Lower leg skin (tissue), 4 donors: ENCODE data around the gene DIP2C. TPM values are rescaled to one million over a fixed set of nuclear protein-coding genes. Genes with fewer than 3 reads are reported as not detected.
A peak's percentile ranks its signal among the peaks of the same experiment; 100 is the strongest.

ENCODE experiments used
- DNase-seq, 2 donors: peaks; one replicate each; pipeline ENCODE4 v3.0.0-alpha.2; 2019; ENCODE audit warnings: low spot score in 2 of 2
- H3K4me3 ChIP-seq: fragments of 200-600 bp; sonication (generic); 2 replicates; pipeline ENCODE4 v1.5.1; 2017; ENCODE audit warnings: mild to moderate bottlenecking, low read depth; ENCODE audit not compliant: poor library complexity, severe bottlenecking
- POLR2A ChIP-seq, 2 donors: fragments of 450-650 bp; IDR thresholded peaks; one replicate each; pipeline ENCODE4 v1.6.1; 2016 to 2017; ENCODE audit warnings: antibody characterized with exemption in 2 of 2, mild to moderate bottlenecking in 1 of 2, moderate library complexity in 1 of 2
- WGBS, 2 donors: methylation state at CpG; one replicate each; pipeline ENCODE4 v1.1.5; 2018; 5-methylcytosine and 5-hydroxymethylcytosine counted together
- intact Hi-C: fragments of 100-400 bp; cut with DNase I; formaldehyde crosslinking; loops from one replicate; pipeline ENCODE4 v1.15.0; 2023; ENCODE audit warnings: low total_unique reads
- total RNA-seq, 4 donors: library from RNA; depleted of rRNA; stranded (reverse); fragments of >200 nt; gene quantifications; one replicate each; pipeline ENCODE4 v1.1.0, GENCODE V29; 2016
- TF ChIP-seq, protein P1 (sequence below), 3 donors: fragments of 450-650 bp; IDR thresholded peaks; one replicate each; pipeline ENCODE4 v1.5.1; 2016; ENCODE audit warnings: antibody characterized with exemption in 3 of 3, mild to moderate bottlenecking in 3 of 3, moderate library complexity in 2 of 3

Gene DIP2C
- total RNA-seq, 4 donors from 2014 or later = 6.2 to 14.7 (median 10.6) TPM

DNA sequence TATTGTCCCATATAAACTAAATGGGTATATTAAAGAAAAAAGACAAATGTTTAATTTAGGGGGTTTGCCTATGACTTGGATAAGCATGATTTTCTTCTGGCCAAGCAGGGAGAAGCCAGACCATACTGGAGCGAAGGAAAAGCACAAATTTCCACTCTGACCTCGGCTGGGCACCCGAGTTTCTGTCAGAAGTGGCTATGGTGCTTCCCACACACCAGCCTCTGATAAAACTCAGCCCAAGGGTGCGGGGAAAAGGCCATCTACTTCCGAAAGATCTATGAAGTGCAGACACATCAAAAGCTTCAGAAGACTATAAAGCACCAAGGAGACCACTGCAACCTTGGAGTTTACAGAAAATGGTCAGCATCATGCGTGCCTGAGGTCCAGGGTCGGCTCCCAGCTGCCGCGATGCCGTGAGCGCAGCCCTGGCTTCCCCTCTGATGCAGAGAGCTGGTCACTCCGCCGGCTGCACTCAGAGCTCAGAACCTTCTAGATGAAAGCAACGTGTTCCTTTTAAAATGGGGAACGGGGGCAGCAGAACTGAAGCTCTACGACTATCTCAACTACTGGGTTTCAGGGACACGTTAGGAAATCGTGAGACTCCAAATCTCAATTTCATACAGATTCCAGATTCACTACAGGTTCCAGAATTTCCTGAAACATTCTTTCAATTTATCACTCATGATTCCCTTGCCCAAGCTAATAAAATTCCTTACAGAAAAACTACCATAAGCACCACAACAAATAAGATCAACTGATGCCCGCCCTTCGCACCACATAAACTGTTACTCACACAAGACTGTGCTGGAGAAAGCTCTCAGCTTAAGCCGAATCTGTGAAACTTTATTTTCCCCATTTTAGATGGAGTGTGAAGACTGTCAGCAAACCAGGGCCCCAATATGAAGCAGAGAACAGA lies 84.5 kb downstream of the DIP2C start:
- no peak overlapping the region for H3K4me3 ChIP-seq
- WGBS, 2 donors = 90% methylated on average over 21 of the region's 21 CpGs
- intact Hi-C loops = no loop called here
- DNase-seq = peak in 1 of 2 donors; percentile 42
- TF ChIP-seq, protein P1, sequence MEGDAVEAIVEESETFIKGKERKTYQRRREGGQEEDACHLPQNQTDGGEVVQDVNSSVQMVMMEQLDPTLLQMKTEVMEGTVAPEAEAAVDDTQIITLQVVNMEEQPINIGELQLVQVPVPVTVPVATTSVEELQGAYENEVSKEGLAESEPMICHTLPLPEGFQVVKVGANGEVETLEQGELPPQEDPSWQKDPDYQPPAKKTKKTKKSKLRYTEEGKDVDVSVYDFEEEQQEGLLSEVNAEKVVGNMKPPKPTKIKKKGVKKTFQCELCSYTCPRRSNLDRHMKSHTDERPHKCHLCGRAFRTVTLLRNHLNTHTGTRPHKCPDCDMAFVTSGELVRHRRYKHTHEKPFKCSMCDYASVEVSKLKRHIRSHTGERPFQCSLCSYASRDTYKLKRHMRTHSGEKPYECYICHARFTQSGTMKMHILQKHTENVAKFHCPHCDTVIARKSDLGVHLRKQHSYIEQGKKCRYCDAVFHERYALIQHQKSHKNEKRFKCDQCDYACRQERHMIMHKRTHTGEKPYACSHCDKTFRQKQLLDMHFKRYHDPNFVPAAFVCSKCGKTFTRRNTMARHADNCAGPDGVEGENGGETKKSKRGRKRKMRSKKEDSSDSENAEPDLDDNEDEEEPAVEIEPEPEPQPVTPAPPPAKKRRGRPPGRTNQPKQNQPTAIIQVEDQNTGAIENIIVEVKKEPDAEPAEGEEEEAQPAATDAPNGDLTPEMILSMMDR (IDR thresholded peaks at IDR 0.05) = no peak
- no peak for TF ChIP-seq POLR2A (IDR thresholded peaks at IDR 0.05)

DNA sequence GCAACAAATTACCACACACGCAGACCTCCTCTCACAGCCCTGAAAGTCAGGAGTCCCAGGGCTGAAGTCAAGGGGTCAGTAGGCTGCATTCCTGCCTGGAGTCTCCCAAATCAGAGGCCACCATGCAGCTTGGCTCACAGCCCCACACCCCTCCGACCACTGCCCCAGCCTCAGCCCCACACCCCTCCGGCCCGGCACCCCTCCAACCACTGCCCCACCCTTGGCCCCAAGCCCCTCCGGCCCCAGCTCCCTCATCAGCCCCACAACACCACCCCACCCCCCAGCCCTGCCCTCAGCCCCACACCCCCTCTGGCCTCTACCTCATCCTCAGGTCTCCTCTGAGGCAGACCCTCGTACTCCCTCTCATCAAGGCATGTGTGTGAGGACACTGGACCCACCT lies 85.7 kb downstream of the DIP2C start:
- H3K4me3 ChIP-seq = no peak overlapping the region
- TF ChIP-seq, protein P1 (IDR thresholded peaks at IDR 0.05) = no peak
- TF ChIP-seq POLR2A (IDR thresholded peaks at IDR 0.05) = no peak
- peak in 1 of 2 donors; percentile 79 for DNase-seq
- intact Hi-C loops = no loop called here
- WGBS, 2 donors = 79 to 89% methylated on average over 5 to 6 of the region's 6 CpGs

DNA sequence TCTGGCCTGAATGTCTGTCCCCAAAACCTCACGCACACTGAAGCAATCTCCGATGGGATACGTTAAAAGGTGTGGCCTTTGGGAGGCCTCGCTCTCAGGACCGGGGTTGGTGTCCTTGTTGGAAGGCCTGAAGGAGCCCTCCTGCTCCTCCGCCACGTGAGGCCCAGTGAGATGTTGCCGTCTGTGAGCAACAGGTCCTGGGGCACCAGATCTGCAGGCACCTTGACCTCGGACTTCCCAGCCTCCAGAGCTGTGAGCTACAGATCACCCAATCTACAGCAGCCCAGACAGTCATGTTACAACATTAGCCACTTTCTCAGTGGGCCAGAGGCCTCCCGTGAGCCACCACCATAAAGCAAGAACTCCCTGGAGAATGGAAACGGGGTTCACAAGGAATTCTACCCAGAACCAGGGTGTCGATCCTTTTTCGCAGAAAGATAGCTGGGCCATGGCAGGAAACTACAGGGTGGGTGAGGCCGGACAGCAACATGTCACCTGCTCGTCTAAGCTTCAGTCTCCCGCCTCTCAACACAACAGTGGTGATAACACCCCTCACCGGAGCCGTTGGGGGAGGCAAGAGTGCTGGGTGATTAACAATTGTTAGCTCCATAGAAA lies 87.0 kb downstream of the DIP2C start:
- 92 to 94% methylated on average over 15 to 17 of the region's 18 CpGs for WGBS, 2 donors
- intact Hi-C loops = no loop called here

DNA sequence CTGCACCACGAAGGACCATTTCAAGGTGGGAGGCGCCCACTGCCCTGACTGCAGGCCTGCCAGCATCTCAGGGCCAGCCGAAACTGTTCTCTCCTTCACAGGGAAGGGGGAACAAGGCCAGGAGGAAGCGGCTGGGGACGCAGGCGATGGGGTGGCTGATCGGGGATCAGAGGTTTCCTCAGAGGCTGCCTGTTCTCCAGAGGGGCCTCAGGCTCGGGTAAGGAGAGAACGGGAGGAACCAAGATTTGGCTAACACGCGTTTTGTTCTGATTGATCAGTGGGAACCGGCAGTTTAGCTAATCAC lies 87.9 kb downstream of the DIP2C start:
- intact Hi-C loops = no loop called here
- no peak for TF ChIP-seq POLR2A (IDR thresholded peaks at IDR 0.05)
- TF ChIP-seq, protein P1 (IDR thresholded peaks at IDR 0.05) = no peak
- WGBS, 2 donors = 59 to 69% methylated on average over 12 of the region's 12 CpGs
- no peak overlapping the region for H3K4me3 ChIP-seq
- DNase-seq = peak in 1 of 2 donors; percentile 80

More for the DNA sequence above, 87.0 kb downstream of the DIP2C start:
- TF ChIP-seq, protein P1 (IDR thresholded peaks at IDR 0.05) = no peak
- no peak for TF ChIP-seq POLR2A (IDR thresholded peaks at IDR 0.05)
- peak in 1 of 2 donors; percentile 72 for DNase-seq
- H3K4me3 ChIP-seq = no peak overlapping the region

DNA sequence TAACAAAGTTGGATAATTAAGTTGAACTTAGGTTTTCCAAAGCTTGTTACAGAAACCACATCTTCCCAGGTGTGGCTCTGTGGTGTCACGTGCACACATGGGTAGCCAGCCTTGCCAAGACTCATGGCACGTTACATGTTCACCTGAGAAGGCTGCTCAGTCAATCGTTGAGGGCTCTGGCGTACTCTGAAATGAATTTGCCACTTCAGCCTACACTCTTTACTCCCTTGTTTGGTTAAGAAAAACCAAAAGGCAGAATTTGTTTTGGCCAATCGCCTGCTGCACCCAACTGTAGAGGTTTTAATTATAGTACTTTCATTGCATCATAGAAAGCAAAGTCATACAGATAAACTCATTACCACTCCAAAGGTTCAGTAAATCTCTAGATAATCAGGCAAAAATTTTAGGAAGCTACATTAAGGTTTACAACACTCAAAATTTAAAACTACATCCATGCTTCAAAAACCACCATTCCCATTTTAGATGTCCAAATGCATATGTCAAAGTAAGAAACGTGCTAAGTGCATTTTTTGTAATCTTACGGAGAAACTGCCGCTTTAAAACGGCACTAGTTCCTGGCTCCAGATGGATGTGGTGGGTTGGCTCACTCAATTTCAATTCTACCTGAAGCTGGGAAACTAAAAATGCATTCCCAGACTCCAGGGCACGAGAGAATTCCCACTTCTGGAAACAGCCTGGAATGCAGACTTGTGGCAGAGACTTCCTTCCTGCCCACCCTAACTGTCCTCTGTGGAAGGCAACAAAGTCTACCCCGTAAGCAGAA lies 88.4 kb downstream of the DIP2C start:
- WGBS, 2 donors = 66 to 68% methylated on average over 11 of the region's 11 CpGs
- H3K4me3 ChIP-seq = no peak overlapping the region
- intact Hi-C loops = no loop called here
- peak in 1 of 2 donors; percentile 28 for DNase-seq
- TF ChIP-seq POLR2A (IDR thresholded peaks at IDR 0.05) = no peak
- TF ChIP-seq, protein P1 (IDR thresholded peaks at IDR 0.05) = no peak
